ENCODE results near the gene DGKB. TPM values are rescaled to one million over a fixed set of nuclear protein-coding genes. Genes with fewer than 3 reads are reported as not detected.

Gene DGKB
- 1 to 10 TPM; 2.2 to 3.4 (median 2.9) TPM for polyA plus RNA-seq (ENCODE audit: insufficient read length in 3 of 3)
- long read RNA-seq, donor 1 = 0 reads
- long read RNA-seq, donor 2 = 0 reads
- long read RNA-seq, donor 3 = 0 reads
- long read RNA-seq, donor 4 = 0 reads
- long read RNA-seq, donor 5 = 0 reads
- long read RNA-seq, donor 6 = 0 reads
- long read RNA-seq, donor 7 = 0 reads
- long read RNA-seq, donor 8 = 0 reads
- long read RNA-seq, donor 9 = 0 reads
- long read RNA-seq, donor 10 = 0 reads
- long read RNA-seq, donor 11 = 0 reads
- long read RNA-seq, donor 12 = 0 reads
- long read RNA-seq, donor 13 = 0 reads
- long read RNA-seq, donor 14 = 0 reads
- long read RNA-seq, donor 15 = 0 reads
- long read RNA-seq, donor 16 = 0 reads

DNA sequence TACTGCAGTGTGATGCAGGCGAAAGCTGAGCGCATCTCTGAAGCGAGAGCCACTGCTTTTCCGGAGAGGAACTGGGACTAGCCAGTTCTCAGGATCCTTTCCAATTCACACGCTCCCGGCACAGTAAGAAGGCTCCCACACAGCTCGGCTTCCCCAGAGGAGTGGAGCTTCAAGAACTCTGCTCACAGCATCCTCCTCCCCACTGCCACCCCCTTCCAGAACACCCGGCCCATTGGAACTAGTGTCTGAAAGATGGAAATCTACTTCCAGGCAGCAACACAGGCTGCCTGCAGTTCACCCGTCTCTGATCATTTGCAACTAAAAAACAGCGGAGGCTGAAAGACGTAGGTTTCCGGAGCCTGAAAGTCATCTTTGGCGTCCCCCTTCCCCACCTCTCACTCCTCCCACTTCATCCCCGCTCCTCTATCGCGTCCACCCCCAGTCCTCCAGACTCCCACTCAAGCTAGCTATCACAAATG lies at the start of gene DGKB:
TSS of gene DGKB (minus strand) at position 163 of the 479 bp plus-strand sequence.
- DNase-seq (ENCODE audit: extremely low read depth in 1 of 11, low read depth in 9 of 11, low spot score in 4 of 11) = peak in 10 of 11 donors; percentile 5 to 40 (median 21)

GRCh38 chr7:14950013-14950412 lies 47.5 kb upstream of the DGKB start:
- no peak for DNase-seq (ENCODE audit: extremely low read depth in 1 of 11, low read depth in 9 of 11, low spot score in 4 of 11)

GRCh38 chr7:14938181-14938580 lies 35.6 kb upstream of the DGKB start:
- no peak for DNase-seq (ENCODE audit: extremely low read depth in 1 of 11, low read depth in 9 of 11, low spot score in 4 of 11)

DNA sequence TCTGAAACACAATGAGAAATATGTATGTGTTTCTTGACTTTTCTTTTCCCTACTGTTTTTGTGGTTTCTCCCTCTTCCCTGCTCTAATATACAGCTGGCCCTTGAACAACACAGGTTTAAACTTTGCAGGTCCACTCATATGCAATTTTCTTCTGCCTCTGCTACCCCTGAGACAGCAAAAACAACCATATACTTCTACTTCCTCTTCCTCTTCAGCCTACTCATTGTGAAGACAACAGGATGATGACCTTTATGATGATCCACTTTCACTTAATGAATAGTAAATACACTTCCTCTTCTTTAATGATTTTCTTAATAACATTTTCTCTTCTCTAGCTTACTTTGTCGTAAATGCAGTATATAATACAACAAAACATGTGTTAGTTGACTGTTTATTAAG lies 35.0 kb upstream of the DGKB start:
- no peak for DNase-seq (ENCODE audit: extremely low read depth in 1 of 11, low read depth in 9 of 11, low spot score in 4 of 11)

GRCh38 chr7:14936554-14936953 lies 34.0 kb upstream of the DGKB start:
- DNase-seq (ENCODE audit: extremely low read depth in 1 of 11, low read depth in 9 of 11, low spot score in 4 of 11) = peak; percentile 24 to 82 (median 47)

DNA sequence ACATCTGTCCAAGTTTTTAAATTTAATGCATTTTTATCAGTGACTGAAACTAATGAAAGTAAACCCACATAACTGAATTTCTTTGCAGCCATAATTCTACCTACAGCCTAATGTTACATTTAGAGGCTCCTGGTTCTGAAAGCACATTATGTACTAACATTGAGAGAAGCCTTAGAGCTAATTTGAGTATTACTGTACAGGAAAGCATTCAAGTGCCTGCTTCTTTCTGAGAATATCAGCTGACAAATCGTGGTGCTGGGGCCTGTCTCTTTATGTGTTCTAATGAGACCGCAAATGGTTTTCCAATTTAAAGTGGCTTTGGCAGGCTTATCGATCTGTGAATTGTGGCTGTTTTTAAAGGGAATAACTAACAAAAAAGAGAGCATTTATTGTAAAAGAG lies 32.3 kb upstream of the DGKB start:
- DNase-seq (ENCODE audit: extremely low read depth in 1 of 11, low read depth in 9 of 11, low spot score in 4 of 11) = no peak

GRCh38 chr7:14931511-14932215 lies 29.1 kb upstream of the DGKB start:
- DNase-seq (ENCODE audit: extremely low read depth in 1 of 11, low read depth in 9 of 11, low spot score in 4 of 11) = no peak

- DNase-seq (ENCODE audit: extremely low read depth in 1 of 11, low read depth in 9 of 11, low spot score in 4 of 11) = no peak
Measured at GRCh38 chr7:14924398-14924797, 21.8 kb upstream of the DGKB start.

GRCh38 chr7:14911077-14911476 lies 8.5 kb upstream of the DGKB start:
- DNase-seq (ENCODE audit: extremely low read depth in 1 of 11, low read depth in 9 of 11, low spot score in 4 of 11) = no peak

DNA sequence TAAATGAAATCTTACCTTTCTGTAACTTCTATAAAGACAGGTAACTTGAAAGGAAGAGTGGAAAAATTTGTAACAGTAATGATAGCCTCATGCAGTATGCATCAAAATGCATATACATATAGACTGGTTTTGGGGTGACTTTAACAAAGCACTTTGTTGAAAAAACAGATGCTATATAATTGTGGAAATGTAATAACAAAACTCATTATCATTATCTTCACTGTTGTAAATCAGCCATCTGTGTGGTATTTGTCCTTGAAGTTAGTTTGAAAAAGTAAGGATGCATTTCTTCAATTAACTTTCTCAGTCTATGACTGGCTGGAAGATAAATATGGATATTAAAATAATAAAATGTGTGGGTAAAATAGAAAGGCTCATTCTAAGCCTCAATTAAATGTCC lies 6.1 kb upstream of the DGKB start:
- no peak for DNase-seq (ENCODE audit: extremely low read depth in 1 of 11, low read depth in 9 of 11, low spot score in 4 of 11)

- no peak for DNase-seq (ENCODE audit: extremely low read depth in 1 of 11, low read depth in 9 of 11, low spot score in 4 of 11)
Measured at GRCh38 chr7:14905764-14906163, 3.2 kb upstream of the DGKB start.

- DNase-seq (ENCODE audit: extremely low read depth in 1 of 11, low read depth in 9 of 11, low spot score in 4 of 11) = no peak
Measured at GRCh38 chr7:14900051-14900450, 2.5 kb downstream of the DGKB start.

DNA sequence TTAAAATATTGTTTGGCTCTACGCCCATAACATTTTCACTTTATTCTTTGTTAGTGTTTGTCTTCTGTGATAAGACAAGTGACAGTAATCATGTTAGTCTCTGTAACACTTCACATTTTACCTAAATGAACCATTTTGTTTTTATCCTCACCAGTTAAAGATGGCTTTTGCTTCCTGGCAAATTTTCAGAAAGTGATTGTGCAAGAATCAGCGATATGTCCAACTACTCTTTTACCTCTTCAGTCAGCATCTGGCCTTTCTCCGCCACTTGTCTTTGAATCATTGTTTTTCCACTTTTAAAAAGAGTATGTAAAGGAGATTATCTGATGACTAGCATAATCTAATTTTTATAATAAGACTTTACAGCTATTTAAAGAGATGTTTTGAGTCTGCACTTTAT lies 3.5 kb downstream of the DGKB start:
- no peak for DNase-seq (ENCODE audit: extremely low read depth in 1 of 11, low read depth in 9 of 11, low spot score in 4 of 11)

- DNase-seq (ENCODE audit: extremely low read depth in 1 of 11, low read depth in 9 of 11, low spot score in 4 of 11) = no peak
Measured at GRCh38 chr7:14896461-14896860, 6.1 kb downstream of the DGKB start.

GRCh38 chr7:14894826-14895225 lies 7.7 kb downstream of the DGKB start:
- DNase-seq (ENCODE audit: extremely low read depth in 1 of 11, low read depth in 9 of 11, low spot score in 4 of 11) = no peak

- DNase-seq (ENCODE audit: extremely low read depth in 1 of 11, low read depth in 9 of 11, low spot score in 4 of 11) = no peak
Measured at GRCh38 chr7:14892961-14893360, 9.6 kb downstream of the DGKB start.

DNA sequence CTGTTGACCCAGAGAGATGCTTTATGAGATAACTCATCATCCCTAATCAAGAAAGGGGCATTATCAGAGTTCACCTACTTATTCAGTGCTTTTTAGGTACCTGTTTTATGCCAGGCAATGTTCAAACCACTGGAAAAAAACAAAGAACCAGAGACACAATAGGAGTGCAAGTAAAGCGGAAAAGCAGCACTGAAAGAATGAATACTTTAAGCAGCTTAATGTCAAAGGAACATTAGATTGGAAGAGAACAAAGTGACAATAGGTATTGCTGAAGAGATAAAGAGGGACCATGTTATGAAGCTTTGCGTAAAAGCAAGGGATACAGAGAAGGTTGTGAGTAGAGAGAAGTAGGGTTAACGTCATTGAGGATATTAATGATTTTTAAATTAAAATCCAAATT lies 11.3 kb downstream of the DGKB start:
- no peak for DNase-seq (ENCODE audit: extremely low read depth in 1 of 11, low read depth in 9 of 11, low spot score in 4 of 11)

- DNase-seq (ENCODE audit: extremely low read depth in 1 of 11, low read depth in 9 of 11, low spot score in 4 of 11) = no peak
Measured at GRCh38 chr7:14888962-14889361, 13.6 kb downstream of the DGKB start.

DNA sequence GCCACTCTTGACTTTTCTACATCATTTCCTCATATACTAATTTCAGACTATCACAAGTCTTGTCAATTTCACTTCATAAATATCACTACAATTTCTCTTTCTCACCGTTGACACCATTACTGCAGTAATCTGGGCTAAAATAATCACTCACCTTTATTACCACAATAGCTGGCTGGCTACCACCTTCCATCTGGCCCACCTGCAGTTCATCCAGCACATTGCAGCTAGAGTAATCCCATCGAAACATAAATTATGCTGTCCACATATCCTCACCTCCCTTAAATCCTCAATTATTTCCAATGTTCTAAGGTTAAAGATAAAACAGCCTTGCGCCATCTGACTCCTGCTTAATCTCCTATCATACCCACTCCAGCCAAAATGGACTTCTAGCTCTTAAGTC lies 16.0 kb downstream of the DGKB start:
- DNase-seq (ENCODE audit: extremely low read depth in 1 of 11, low read depth in 9 of 11, low spot score in 4 of 11) = no peak

DNA sequence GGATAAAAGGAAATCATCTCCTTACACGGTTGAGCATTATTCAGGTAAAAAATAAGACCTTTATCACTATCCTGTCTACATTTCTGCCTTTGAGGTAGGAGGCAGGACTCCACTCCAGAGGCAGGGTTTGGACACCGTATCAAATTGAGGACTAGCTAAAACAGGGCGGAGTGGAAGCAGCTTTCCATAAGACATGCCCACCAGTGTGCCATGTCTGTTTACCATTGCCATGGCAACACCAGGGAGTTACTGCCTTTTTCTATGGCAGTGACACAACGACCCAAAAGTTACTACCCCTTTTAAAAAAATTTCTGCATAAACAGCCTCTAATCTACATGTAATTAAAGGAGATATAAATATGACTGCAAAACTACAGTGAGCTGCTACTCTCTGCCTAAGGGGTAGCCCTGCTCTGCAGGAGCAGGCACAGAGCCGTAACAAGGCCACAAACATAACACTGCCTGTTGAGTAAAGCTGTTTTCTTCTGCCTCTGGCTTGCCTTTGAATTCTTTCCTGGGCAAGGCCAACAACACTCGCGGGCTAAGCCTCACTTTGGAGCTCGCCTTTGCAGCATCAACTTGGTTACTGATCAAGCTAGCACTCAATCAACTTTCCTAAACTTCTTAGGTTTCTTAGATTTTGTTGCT lies 26.5 kb downstream of the DGKB start:
- DNase-seq (ENCODE audit: extremely low read depth in 1 of 11, low read depth in 9 of 11, low spot score in 4 of 11) = no peak
